ENCODE data around the gene DNAJB4.
"Not testable (repeated sequence)": the region's sequence is repeated elsewhere in the genome, so short reads cannot be mapped to it uniquely, and the experiment has no call there.

Gene DNAJB4

DNA sequence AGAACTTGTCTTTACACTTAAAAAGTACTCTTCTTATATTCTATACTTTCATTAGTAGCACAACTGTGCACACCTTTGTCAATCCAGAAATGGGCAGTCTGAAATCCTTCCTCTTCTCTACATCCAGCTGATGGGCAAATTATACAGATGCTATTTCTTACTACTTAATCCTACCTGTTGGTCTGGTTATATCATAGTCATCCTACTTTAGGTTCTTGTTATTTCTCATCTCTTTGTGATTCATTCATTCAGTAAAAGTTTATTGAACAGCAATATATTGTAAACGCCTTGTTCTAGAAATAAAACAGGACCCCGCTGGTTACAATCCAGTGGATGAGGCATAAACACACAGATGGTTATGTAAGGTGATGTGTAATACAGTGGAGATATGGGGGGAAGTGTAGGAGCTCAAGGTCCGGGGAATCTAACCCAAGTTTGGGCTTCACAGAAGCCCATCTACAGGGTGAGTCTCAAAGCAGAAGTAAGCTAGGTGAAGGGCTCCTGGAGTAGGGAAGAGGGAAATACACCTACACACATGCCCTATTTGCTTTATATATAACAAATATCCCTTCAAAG, 14.0 kb upstream of the DNAJB4 start:
- H3K4me3 ChIP-seq (ENCODE audit: low read depth, low read length), result no peak overlapping the region
- no peak for DNase-seq (ENCODE audit: low read depth)
- TF ChIP-seq, protein P1, sequence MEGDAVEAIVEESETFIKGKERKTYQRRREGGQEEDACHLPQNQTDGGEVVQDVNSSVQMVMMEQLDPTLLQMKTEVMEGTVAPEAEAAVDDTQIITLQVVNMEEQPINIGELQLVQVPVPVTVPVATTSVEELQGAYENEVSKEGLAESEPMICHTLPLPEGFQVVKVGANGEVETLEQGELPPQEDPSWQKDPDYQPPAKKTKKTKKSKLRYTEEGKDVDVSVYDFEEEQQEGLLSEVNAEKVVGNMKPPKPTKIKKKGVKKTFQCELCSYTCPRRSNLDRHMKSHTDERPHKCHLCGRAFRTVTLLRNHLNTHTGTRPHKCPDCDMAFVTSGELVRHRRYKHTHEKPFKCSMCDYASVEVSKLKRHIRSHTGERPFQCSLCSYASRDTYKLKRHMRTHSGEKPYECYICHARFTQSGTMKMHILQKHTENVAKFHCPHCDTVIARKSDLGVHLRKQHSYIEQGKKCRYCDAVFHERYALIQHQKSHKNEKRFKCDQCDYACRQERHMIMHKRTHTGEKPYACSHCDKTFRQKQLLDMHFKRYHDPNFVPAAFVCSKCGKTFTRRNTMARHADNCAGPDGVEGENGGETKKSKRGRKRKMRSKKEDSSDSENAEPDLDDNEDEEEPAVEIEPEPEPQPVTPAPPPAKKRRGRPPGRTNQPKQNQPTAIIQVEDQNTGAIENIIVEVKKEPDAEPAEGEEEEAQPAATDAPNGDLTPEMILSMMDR (conservative IDR thresholded peaks at IDR 0.05; ENCODE audit: low read depth, low read length), result no peak

DNA sequence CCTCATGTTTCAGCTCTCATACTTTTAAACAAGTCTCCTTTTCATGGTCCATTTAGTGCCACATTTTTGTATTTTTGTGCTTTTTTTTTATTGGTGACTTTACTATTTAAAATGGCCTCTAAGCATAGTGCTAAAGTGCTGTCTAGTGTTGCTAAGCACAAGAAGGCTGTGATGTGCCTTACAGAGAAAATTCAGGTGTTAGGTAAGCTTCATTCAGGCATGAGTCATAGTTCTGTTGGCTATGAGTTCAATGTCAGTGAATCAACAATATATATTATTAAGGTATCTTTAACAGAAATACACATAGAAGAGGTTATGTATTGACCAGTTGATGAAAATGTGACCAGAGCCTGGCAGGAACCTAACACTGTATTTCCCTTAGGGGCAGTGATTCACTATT, 13.1 kb upstream of the DNAJB4 start:
- DNase-seq (ENCODE audit: low read depth), result no peak
- no peak overlapping the region for H3K4me3 ChIP-seq (ENCODE audit: low read depth, low read length)
- TF ChIP-seq, protein P1 (conservative IDR thresholded peaks at IDR 0.05; ENCODE audit: low read depth, low read length), result no peak

DNA sequence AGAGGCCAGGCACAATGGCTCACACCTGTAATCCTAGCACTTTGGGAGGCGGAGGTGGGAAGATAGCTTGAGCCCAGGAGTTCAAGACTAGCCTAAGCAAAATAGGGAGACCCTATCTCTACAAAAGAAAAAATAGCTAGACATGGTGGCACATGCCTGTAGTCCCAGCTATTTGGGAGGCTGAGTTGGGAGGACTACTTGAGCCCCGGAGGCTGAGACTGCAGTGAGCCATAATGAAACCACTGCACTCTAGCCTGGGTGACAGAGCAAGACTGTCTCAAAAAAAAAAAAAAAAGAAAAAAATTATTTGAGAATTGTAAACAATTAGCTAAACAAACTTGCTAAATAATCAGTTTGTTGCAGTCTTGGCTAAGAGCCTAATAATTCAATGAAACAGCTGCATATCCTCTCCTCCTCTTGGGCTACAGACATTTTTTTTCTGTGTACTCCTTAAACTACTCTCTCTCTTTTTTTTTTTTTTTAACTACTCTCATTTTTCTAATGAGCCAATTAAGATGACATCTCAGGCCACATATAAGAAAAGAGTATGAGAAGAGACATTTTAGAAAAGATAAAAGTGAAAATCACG, 10.5 kb upstream of the DNAJB4 start:
- no peak for DNase-seq (ENCODE audit: low read depth)
- TF ChIP-seq, protein P1 (conservative IDR thresholded peaks at IDR 0.05; ENCODE audit: low read depth, low read length), result no peak
- H3K4me3 ChIP-seq (ENCODE audit: low read depth, low read length), result no peak overlapping the region

DNA sequence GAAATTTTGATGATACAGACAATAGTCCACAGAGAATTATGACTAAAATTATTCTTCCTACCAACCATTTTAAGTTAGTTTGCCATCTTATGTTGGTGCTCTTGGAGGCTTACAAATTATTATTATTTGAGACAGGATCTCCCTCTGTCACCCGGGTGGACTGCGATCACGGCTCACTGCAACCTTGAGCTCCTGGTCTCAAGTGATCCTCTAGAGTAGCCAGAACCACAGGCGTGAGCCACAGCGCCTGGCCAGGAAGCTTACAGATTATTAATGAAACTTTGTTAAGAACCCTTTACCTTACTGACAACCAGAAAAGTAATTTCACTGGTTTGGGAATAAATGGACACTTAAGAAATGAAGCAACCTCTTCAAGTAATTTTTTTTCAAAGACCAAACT, 8.0 kb upstream of the DNAJB4 start:
- TF ChIP-seq, protein P1 (conservative IDR thresholded peaks at IDR 0.05; ENCODE audit: low read depth, low read length), result no peak

DNA sequence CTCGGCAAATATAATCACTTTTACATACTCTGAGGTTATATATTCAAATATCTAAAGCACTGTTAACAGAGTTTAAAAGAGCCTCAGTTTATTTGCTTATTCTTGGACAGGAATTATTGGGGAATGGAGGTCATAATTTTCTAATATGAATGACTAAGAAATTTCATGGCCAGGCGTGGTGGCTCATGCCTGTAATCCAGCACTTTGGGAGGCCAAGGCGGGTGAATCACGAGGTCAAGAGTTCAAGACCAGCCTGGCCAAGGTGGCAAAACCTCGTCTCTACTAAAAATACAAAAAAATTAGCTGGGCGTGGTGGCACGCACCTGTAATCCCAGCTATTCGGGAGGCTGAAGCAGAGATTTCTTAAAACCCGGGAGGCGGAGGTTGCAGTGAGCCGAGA, 4.2 kb upstream of the DNAJB4 start:
- not testable (repeated sequence) for DNase-seq (ENCODE audit: low read depth); H3K4me3 ChIP-seq (ENCODE audit: low read depth, low read length)

More for the DNA sequence above, 8.0 kb upstream of the DNAJB4 start:
- H3K4me3 ChIP-seq (ENCODE audit: low read depth, low read length), result no peak overlapping the region
- DNase-seq (ENCODE audit: low read depth), result no peak

DNA sequence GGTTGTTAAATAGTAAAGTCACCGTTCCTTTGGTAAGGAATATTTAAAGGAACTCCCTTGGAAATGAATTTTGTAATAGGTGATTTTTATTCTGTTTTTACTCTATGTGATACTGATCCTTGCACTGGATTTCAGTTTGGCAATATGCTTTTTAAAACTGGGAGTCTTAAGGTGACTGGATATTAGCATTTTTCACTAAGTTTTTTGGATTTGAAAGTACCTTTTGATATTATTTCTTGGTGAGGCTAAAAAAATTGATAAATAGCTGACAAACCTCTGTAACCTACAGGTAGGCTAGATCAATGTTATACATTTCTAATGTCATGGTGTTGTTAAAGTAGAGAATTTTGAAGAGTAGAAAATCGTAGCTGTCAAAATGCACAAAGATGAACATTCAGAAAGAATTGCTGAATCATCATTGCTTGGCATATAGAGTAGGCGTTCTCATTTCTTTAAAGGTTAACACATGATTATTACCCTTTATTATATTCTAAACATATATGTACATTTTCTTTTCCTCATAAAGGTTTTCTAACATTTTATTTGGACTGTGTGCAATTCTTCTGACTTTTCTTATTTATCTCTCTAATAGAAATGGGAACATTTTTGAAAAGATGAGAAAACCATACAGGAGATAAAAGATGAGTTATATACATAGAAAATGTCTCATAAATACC, 1.5 kb upstream of the DNAJB4 start:
- peak overlapping the region; percentile 19 for H3K4me3 ChIP-seq (ENCODE audit: low read depth, low read length)
- DNase-seq (ENCODE audit: low read depth), result no peak
- TF ChIP-seq, protein P1 (conservative IDR thresholded peaks at IDR 0.05; ENCODE audit: low read depth, low read length), result no peak

DNA sequence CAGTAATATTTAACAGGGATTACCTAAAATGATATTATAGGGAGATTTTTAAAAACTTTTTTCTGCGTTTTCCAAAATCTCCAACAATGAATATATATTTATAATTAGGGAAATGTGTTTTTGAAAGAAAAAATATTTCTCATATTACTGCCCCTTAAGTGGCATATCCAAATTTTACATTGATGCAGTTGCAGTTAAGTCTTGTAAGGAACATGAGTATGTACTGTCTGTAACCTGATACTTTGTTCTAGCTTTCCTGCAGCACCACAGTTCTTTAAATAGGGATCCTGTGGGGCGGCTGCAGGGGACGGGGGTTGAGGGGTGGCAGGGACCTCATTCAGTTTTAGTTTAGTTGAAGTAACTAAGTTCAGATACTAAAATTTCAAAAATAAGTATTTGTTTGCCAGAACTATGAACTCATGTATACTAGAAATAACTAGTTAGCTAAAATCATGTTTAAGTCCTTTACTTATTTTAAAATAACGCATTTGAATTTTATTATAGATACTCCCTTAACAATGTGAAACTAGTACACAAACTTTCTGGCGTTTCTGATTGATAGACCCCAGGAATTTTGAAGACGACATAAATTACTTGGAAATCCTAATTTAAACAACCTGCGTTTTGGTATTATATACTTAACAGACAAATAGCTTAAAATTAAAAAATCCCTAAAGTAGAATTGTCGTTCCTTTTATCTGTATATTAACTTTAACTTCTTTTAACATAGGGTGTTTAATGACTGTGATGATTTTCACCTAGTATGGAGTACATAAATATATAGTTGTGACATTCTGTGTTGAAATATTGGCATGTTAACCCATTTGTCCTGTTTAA, 639 bp upstream of the DNAJB4 start:
- peak; percentile 84 for DNase-seq (ENCODE audit: low read depth)
- H3K4me3 ChIP-seq (ENCODE audit: low read depth, low read length), result peak overlapping the region; percentile 65
- TF ChIP-seq, protein P1 (conservative IDR thresholded peaks at IDR 0.05; ENCODE audit: low read depth, low read length), result no peak

Data from choroid plexus epithelial cell (primary cell).